CD1c-positive myeloid dendritic cell (primary cell): ENCODE results near the gene KCNQ2.
"Not testable (repeated sequence)": the region's sequence is repeated elsewhere in the genome, so short reads cannot be mapped to it uniquely, and the experiment has no call there.

Source experiments
- DNase-seq: peaks from one replicate; pipeline ENCODE4 v3.0.0-alpha.2; 2016; ENCODE audit errors: extremely low spot score

KCNQ2 gene

DNA sequence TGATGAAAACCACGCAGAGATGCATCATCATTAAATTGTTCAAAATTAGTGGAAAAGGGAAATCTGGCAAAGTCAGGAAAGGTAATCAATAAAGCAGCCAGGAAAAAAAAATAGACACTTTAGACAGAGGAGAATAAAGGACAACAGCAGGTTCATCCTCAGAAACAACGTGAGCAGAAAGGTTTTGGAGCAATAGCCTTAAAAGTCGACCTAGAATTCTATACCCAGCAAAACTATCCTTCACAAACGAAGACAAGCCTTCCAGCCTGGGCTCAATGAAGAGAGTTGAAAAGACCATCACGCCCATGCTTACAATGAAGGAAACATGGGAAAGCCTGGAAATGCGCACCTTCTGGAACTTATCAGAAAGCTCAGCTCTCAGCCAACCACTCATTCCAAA, 86.6 kb downstream of the KCNQ2 start:
- DNase-seq: no peak

DNA sequence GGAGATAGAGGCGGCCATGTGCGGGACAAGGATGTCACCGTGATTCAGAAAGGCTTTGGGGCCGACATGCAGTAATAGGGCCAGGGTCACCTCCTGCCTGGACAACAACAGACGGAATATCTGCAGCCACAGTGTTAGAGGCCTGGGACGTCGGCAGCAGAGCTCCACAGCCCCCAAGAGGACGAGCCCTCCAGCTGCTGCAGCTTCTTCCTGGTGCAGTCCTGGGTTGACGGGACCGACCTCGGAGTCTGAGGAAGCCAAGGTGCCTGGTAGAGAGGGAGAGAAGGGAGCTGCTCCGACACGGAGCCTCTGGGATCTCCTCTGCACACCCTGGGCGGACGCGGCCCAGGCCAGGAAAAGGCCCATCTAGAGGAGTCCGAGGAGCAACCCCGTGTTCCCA, 88.1 kb downstream of the KCNQ2 start:
- DNase-seq: no peak

DNA sequence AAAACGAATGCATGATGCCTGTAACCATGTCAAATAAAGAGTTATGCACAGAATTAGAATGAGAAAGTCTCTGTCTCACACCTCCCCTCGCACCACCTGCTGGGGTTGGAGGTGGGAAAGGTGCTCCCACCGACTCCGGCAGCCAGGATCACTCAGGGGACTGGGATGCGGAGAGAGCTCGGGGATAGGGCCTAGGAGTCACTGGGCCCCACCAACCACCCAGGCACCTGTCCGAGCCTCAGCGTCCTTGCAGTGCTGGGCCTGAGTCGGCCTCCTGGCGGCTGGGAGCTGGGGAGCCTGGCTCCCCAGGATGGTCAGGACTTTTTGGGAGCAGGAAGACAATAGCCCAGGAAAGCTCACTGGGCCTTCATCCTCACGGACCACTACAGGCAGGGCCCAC, 88.9 kb downstream of the KCNQ2 start:
- DNase-seq: no peak

DNA sequence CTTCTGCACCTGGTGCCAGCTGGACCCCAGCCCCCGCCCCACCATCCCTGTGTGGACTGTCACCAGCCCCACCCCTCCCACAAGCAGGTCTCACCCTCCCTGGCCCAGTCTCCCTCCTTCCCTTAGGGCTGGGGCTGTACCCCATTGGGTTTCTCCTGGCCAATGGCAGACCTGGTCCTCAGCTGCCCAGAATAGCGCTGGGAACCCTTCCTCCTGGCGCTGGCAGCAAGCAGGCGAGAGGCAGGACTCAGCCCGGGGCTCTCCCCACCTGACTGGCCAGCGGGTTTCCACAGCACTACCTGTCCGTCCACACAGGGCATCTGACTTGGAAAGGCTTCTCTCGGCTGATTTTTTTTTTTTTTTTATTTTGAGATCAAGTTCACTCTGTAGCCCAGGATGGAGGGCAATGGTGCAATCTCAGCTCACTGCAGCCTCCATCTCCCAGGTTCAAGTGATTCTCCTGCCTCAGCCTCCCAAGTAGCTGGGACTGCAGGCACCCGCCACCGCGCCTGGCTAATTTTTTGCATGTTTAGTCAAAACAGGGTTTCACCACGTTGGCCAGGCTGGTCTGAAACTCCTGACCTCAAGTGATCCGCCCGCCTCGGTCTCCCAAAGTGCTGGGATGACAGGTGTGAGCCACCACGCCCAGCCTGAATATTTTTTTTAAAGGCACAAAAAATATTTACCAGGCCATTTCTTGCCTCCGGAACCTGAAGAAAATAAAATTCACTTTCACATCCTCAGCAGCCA, 89.7 kb downstream of the KCNQ2 start:
- no peak for DNase-seq

DNA sequence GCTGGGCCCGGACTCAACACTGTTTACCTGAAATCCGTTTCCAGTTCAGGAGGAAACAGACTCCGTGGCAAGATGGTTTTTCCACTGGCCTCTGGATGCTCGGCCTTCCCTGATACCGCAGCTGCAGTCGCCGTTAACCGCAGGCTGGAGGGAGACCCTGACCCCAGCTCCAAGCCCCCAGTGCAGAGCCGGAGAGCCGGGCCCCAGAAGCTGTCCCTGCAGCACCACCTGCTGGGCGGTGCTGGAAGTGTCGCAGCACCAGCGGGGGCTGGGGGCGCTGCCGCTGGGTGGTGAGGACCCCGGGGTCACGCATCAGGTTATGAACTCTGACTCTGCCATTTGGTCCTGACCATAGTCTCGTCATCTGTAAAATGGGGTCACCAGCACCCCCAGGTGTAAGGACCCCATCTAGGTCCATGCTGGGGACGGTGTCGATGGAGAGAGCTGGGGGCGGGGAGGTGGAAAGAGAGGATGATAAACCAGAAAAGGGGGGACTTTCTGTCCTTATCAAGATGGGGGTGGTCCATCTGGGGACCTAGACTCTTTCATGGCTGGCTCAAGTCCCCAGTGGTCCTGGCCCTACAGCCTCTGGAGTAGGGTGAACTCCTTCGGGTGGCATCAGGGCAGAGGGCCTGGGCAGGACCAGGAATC, 90.5 kb downstream of the KCNQ2 start:
- DNase-seq: peak; percentile 35

DNA sequence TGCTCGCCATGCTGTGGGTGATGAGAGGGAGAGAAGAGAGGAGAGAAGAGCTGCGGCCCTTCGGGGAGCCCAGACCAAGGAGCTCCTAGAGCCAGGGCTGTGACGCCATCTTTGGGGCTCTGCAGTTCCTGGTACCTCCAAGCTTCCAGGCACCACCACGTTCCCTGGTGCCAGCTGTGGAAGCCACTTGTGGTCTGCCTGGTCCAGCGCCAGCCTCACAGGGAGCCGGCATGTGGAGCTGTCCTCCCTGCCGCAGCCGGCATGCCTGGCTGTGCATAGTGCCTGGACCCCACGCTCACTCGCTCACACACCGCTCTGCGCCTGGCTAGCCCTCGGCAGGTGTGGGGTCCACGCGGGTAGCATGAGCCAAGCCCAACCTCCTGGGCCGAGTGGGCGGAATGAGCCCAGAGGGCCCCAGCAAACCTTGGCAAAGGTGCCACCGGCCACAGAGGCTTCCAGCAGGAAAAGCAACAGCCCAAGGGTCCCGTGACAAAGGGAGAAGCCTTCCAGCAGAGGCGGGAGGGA, 92.0 kb downstream of the KCNQ2 start:
- no peak for DNase-seq

DNA sequence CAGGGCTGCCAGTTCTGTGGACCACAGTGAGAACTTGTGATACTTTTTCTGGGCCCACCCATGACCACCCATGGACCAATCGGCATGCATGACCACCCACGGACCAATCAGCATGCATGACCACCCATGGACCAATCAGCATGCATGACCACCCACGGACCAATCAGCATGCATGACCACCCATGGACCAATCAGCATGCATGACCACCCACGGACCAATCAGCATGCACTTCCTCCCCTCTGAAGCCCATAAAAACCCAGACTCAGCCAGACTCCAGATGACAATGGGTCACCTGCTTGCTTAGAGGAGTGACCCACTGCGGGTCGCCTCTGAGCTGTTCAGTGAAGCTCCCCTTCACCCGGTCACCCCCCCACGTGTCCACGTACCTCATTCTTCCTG, 92.6 kb downstream of the KCNQ2 start:
- not testable (repeated sequence) for DNase-seq

DNA sequence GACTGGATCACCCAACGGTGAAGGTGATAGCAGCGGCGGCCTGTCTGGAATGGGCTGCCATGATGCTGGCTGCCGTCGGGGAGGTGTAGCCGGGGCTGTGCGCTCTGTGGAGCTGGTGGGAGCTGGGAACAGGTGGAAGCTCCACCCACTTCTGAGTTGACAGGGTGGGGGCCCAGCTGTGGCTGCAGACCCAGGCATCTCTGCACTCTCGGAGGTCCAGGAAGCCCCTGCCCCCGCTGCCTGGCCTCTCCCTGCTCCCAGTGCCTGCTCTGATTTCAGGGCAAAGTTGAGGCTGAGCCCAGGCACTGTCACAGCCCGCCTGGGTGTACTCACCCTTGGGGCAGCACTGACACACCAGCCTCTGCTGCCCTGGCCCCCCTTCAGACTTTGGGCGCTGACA, 93.2 kb downstream of the KCNQ2 start:
- no peak for DNase-seq

DNA sequence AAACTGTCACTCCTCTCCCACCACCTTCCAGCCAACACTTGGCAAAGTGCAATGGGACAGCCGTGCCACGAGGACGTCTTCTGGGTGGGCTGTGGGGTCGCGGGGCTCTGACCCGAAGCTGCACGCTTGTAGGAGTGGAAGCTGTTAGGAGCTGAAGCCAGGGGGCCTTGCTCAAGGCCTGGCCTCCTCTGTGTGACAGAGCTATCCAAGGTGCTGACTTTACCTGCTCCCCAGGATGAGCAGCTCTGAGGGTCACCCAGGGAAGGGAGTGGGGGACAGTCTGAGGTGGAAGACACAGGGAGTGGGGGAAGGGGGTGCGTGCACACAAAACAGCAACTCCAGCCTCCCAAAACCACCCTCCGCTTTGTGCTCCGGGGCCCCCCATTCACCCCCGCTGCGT, 93.8 kb downstream of the KCNQ2 start:
- no peak for DNase-seq

DNA sequence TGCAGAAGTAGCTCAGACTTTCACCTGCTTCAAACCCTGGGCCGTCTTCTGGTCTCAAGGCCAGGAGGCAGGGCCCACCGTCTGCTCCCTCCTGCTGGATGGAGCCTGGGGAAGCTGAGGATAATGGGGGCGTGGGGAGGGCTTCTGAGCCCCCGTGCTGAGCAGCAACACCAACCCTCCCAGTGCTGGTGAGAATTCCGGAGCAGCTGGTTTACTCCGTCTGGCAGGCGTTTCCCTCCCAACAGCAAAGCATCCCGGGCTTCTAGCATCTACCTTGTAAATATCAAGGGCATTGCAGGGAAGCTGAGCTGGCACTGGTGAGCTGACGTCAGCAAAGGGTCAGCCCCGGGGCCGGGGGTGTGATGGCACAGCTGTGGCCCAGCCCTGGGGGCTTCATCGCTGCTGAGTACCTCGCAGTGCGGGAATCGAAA, 94.5 kb downstream of the KCNQ2 start:
- DNase-seq: no peak

DNA sequence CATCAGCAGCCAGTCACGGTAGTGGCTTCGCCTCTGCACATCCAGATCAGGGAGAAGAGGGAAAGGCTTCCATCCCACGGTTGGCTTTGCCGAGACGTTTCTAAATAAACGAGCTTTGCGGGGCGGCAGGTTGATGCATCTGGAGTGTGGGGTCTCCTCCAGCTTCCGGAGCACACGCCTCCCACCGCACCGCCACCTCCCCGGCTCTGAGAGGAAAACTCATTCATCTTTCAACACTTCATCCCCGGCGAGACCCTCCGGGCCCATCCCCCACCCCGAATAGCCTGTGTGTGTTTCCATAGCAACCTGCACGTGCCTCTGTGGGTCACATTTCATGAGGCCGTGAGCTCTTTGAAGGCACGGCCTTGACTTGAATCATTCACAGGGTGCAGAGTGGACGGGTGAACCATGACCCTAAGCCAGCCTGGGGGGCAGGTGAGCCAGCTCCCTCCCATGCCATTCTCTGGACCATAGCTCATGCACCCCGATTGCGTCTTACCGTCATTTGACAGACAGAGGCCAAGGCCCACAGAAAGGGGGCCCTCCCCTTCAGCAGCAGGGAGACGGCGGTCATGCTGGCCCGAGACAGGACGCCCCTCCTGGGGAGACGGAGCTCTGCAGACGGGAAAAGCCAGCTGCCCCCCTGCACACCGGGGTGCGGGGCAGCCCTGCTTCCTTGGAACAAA, 95.1 kb downstream of the KCNQ2 start:
- no peak for DNase-seq

DNA sequence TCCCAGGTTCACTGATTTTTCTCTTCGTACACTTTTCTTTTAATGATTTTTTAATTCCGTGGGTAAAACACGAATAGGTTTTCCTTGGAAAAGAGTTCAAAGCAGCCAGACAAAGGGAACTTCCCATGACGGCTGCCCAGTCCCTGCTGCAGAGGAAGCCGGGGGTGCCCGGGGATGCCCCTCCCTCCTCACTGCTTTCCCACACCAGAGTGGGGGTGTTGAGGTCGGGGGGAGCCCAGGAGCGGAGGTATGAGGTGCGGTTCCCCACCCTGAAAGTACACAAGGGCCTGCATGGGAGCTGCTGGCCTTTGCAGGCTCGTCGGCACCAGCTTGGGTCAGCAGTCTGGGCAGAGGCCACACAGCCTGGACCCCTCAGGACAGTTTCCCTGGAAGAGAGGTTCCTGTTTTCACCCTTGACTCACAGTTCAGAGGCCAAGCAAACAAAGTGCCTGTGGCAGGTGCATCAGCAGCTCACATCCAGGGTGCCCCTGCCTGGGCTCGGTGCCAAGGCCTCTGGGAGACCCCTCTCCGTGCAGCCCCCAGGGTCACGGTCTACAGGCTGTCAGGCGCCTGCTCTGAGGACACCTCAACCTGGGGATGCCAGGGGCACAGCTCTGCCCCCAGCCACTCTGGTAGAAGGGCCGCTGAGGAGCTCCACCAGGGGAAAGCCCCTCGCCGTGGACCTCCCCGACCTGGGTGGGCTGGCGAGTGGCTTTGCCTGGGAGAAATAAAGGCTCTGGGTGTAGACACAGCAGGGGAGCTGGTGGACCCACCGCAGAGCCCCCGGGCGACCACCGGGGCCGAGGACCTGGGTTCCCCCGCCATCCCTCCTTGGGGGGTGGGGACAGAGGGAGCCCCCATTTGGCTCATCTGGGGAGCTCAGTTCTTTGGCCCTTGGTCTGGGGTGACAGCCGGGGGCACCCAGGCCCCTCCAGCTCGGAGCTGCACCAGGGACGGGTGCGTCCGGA, 95.9 kb downstream of the KCNQ2 start:
- peak; percentile 10 for DNase-seq

DNA sequence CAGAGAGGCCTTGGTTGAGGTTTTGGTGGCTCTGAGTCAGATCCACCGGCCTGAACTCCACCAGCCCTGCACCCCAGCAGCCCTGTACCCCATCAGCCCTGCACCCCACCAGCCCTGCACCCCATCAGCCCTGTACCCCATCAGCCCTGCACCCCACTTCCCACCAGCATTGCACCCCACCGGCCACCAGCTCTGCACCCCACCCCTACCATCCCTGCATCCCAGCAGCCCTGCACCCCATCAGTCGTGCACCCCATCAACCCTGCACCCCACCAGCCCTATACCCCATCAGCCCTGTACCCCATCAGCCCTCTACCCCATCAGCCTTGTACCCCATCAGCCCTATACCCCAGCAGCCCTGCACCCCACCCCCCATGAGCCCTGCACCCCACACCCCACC, 97.0 kb downstream of the KCNQ2 start:
- DNase-seq: no peak

DNA sequence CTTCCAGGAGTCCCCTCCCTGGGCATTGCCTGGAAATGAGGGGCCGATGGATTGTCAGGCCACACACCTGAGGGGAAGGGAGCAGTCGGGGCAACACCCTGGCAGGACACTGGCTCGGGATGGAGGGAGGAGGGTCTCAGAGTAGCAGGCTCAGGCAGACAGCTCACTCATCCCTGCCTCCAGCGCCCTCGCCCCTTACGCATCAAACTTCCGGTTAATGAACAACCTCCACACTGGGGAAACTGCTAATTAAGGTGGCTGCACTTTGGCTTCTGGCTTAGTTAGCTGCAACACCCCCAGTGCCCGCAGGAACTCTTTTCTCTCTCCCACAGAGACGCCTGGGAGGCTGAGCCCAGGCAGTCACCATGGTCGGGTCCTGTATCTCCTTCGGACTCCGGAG, 98.0 kb downstream of the KCNQ2 start:
- DNase-seq: no peak

DNA sequence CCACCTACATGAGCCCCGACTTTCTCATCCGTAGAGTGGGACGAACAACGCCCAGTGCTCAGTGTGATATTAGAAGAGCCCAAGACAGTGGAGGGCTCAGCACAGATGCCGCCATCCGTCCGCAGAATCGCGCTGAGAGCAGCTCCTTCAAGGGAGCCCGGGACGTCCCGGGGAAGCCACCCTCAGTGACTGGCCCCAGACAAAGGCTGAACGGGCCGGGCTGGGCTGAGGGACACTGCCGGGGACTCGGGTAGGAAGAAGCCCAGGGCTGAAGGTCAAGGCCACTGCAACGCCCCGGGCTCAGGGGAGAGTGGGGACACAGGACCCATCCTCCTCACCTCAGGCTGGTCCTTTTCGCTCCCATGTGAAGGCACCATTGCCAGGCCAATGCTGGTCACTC, 98.5 kb downstream of the KCNQ2 start:
- DNase-seq: no peak

DNA sequence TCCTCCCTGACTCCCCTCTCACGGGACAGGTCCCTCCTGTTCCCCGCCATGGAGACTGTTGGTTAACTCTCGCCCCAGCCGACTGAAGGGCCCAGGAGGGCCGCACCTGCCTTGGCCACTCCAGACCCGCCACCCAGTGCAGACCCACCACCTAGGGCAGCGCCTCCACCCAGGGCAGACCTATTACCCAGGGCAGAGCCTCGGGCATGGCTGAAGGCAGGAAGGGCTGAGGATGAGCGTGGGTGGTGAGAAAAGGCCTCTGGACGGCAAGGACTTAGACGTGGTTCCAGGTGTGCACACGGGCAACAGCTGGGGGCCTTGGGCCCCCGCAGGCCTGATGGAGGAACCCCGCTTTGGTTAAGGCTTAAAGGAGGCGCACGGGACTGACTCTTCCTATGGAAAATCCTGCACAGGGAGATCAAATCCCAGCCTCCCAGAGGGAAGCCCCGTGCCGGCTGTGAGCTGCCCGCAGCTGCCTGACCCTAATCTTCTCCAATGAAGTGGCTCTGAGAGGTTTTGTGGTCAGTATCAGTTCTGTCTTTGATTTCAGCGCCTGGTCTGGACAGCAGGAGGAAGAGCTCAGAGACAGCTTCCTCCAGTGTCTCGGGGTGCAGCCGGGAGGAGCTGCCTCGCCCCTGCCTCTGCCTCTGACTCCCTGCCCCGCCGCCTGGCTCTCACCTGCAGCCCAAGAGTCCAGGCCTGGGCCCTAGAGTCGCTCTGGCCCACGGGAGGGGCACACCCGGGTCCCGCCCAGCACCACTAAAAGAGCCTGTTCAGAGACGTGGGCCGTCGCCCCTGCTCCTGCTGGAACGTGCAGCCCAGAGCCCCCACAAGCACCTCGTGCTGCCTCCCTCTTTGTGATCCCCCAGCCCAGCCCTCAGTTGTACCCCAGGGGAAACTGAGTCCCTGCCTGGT, 99.2 kb downstream of the KCNQ2 start:
- peak; percentile 43 for DNase-seq

DNA sequence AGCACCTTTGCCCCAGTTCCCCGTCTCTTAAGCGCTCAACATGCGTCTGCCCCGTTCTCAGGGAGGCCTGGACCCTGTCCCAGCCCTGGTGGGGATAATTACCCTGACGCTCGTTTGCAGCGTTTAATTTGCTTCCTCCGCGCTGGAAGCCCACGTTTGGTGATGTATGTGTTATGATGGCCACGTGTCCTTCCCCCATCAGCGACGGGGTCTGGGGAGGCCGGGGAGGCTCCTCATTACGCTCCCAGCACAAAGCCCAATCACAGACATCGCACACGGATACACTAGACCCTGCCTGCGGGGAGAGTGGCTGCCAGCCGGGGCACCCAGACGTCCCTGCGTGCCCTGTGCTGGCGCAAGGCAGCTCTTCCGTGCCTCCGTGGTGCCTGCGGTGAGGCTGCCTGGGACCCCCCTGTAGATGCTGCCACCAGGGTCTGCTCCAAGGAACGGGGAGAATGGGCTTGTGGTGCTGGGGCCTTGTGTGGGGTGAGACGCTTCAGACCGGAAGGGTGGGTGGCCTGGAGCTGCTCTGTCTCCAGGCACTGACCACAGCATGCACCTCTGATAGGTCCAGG, 101.1 kb downstream of the KCNQ2 start:
- no peak for DNase-seq

DNA sequence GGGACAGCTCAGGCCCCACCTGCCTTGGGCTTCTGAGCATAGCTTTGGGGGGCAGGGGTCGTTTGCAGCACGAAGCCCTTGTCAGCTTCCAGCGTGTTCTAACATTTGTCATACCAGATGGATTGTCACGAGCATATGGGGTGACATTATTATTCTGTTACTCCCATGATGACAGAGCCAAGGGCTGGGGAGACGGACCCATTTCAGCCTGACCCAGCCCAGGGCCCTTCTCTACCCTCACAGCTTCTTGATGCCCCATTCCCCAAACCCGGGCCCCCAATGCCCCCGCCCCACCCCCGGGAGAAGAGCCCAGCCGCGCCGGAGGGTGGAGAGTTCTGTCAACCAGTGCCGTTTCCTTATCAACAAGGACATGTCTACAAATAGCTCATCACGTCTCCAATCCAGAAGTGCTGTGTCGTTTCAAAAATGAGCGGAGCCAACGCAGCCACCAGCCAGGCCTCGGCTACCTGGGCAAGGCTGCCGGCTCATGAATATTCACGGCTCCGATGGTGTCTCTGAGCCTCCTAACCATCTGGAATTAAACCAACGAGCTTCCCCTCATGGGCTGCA, 101.8 kb downstream of the KCNQ2 start:
- DNase-seq: no peak

DNA sequence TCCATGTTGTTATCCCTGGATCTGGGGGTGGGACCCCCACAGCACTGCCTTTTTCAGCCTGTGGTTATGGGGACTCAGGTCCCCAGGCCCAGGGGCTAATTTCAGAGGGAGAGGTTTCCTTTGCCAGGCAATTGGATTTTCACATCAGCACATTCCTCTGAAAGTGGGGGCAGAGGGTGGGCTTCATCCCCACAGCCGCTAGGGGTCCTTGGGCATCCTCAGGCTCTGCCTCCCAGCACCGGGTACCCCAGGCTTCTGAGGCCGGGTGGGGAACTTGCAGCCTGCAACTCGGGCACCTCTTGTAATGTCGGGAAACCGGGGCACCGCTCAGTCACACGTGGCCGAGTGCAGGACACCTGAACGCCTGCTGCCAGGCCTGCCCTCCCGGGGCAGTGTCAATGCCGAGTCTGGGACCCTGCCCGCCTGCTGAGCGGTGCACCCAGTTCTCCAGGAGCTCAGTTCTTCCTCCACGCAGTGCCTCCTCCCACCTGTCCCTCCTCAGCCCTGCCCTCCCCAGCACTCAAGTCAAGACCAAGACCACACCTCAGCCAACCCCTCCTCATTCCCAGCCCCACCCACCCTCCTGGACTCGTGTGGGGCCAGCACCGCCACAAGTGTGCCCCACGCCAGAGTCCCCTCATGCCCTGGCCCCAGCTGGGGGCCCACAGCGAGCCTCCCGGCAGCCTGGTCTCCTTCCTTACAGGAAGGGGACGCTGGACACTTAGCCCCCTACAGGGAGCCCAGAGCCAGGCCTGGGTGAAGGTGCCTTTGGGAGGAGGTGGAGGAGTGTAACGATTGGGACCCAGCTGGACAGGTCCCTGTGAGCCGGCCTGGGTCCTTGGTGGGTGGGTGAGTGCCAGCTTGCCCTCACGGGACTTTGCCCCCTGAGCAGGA, 102.5 kb downstream of the KCNQ2 start:
- no peak for DNase-seq
